HepG2 (cell line): ENCODE measurements around the gene FAM187B. TPM values are rescaled to one million over a fixed set of nuclear protein-coding genes. Genes with fewer than 3 reads are reported as not detected.

Experiments used
- DPF2 ChIP-seq: sonication (generic); formaldehyde crosslinking; IDR thresholded peaks from 2 replicates; pipeline ENCODE4 v1.4.0; 2020; ENCODE audit warnings: mild to moderate bottlenecking, low read depth, missing genetic modification reagents, borderline replicate concordance
- E2F5 ChIP-seq: sonication (generic); formaldehyde crosslinking; conservative IDR thresholded peaks from 2 replicates; pipeline ENCODE4 v1.4.0; 2020; ENCODE audit warnings: missing genetic modification reagents
- GATA4 ChIP-seq: sonication (generic); IDR thresholded peaks from 2 replicates; pipeline ENCODE4 v1.6.1; 2016; ENCODE audit warnings: antibody characterized with exemption, low read depth, borderline replicate concordance
- HOXA9 ChIP-seq: sonication (generic); formaldehyde crosslinking; IDR thresholded peaks from 2 replicates; pipeline ENCODE4 v1.8.1; 2022; ENCODE audit warnings: missing genetic modification reagents, mild to moderate bottlenecking, moderate library complexity, borderline replicate concordance
- IKZF4 ChIP-seq: sonication (generic); formaldehyde crosslinking; IDR thresholded peaks from 2 replicates; pipeline ENCODE4 v1.5.1; 2020; ENCODE audit warnings: borderline replicate concordance, mild to moderate bottlenecking, low read depth, missing genetic modification reagents; ENCODE audit errors: not compliant biosample characterization
- MBNL3 ChIP-seq: fragments of 250-450 bp; sonication (Bioruptor Pico); conservative IDR thresholded peaks from 2 replicates; pipeline ENCODE4 v1.8.0; 2022; ENCODE audit warnings: mild to moderate bottlenecking, inconsistent platforms
- MEF2D ChIP-seq: sonication (generic); formaldehyde crosslinking; IDR thresholded peaks from 2 replicates; pipeline ENCODE4 v1.5.1; 2020; ENCODE audit warnings: mild to moderate bottlenecking, missing genetic modification reagents
- NFYC ChIP-seq: IDR thresholded peaks from 2 replicates; pipeline ENCODE4 v1.6.1; 2016; ENCODE audit warnings: missing genetic modification reagents, missing compliant biosample characterization
- PBX3 ChIP-seq: sonication (generic); formaldehyde crosslinking; IDR thresholded peaks from 2 replicates; pipeline ENCODE4 v1.8.1; 2023; ENCODE audit warnings: missing genetic modification reagents, inconsistent platforms, borderline replicate concordance
- RAD51 ChIP-seq: fragments of 450-650 bp; IDR thresholded peaks from 2 replicates; pipeline ENCODE4 v1.6.1; 2016; ENCODE audit warnings: borderline replicate concordance
- SMARCC2 ChIP-seq: fragments of 450-650 bp; IDR thresholded peaks from 2 replicates; pipeline ENCODE4 v1.6.1; 2017; ENCODE audit warnings: antibody characterized with exemption, mild to moderate bottlenecking
- TAF1 ChIP-seq: sonication (generic); formaldehyde crosslinking; IDR thresholded peaks from 2 replicates; pipeline ENCODE4 v1.4.0; 2020; ENCODE audit warnings: missing genetic modification reagents
- TBX2 ChIP-seq: sonication (generic); formaldehyde crosslinking; IDR thresholded peaks from 2 replicates; pipeline ENCODE4 v1.5.0; 2020; ENCODE audit warnings: missing genetic modification reagents, mild to moderate bottlenecking, borderline replicate concordance
- ZFAT ChIP-seq: sonication (generic); formaldehyde crosslinking; conservative IDR thresholded peaks from 2 replicates; pipeline ENCODE4 v1.8.1; 2023; ENCODE audit warnings: missing genetic modification reagents, inconsistent platforms
- ZNF274 ChIP-seq: sonication (generic); formaldehyde crosslinking; IDR thresholded peaks from 2 replicates; pipeline ENCODE4 v1.5.1; 2020; ENCODE audit warnings: mild to moderate bottlenecking, missing genetic modification reagents
- ZNF382 ChIP-seq: sonication (generic); formaldehyde crosslinking; IDR thresholded peaks from 2 replicates; pipeline ENCODE4 v1.5.0; 2020; ENCODE audit warnings: missing genetic modification reagents, mild to moderate bottlenecking, borderline replicate concordance
- ZNF777 ChIP-seq: sonication (generic); formaldehyde crosslinking; IDR thresholded peaks from 2 replicates; pipeline ENCODE4 v1.4.0; 2020; ENCODE audit warnings: missing genetic modification reagents
- ZNF780A ChIP-seq: sonication (generic); formaldehyde crosslinking; IDR thresholded peaks from 2 replicates; pipeline ENCODE4 v1.8.0; 2022; ENCODE audit warnings: mild to moderate bottlenecking, missing genetic modification reagents, moderate library complexity
- ZNF878 ChIP-seq: sonication (generic); formaldehyde crosslinking; IDR thresholded peaks from 2 replicates; pipeline ENCODE4 v1.8.1; 2023; ENCODE audit warnings: mild to moderate bottlenecking, missing genetic modification reagents, moderate library complexity
- polyA plus RNA-seq, 8 experiments: library from polyadenylated mRNA; depleted of rRNA in 3 of 8; stranded (reverse) in 7 of 8; unstranded in 1 of 8; fragments of >200 nt; fragmentation: Illumina TruSeq in 4 of 8; extraction: Trizol in 4 of 8; gene quantifications; 2 replicates each; pipeline versions ENCODE4 v1.2.1 to v1.2.3, GENCODE V29; 2011 to 2016; ENCODE audit warnings: low read depth in 4 of 8, missing spikeins in 1 of 8, mixed read lengths in 1 of 8; ENCODE audit not compliant: insufficient read depth in 1 of 8
- total RNA-seq, 5 experiments: library from RNA; depleted of rRNA; stranded (reverse); fragments of >200 nt; fragmentation: Illumina TruSeq; extraction: Trizol; gene quantifications; 2 replicates each; pipeline ENCODE4 v1.2.3, GENCODE V29; 2016; ENCODE audit warnings: low read depth in 1 of 5
- TF ChIP-seq, protein P1 (sequence below): IDR thresholded peaks from 2 replicates; pipeline ENCODE4 v1.6.1; 2012; ENCODE audit warnings: low read depth, low read length, improper control_type of control experiment
- TF ChIP-seq, protein P2 (sequence below): sonication (generic); formaldehyde crosslinking; IDR thresholded peaks from 2 replicates; pipeline ENCODE4 v1.4.0; 2020; ENCODE audit warnings: missing genetic modification reagents

FAM187B gene
- total and polyA plus RNA-seq, 2 of the 13 experiments (the other 11 are each of a cell fraction or from before 2014, with no cell fraction given) = not detected

GRCh38 chr19:35248310-35249145, 20.0 kb upstream of the FAM187B start, which contains the start of gene LSR (continued):
- no peak; the same call in 1 of the 2 replicates for TF ChIP-seq PBX3 (CRISPR knock-in tag)
- no peak for TF ChIP-seq ZFAT (CRISPR knock-in tag)
- TF ChIP-seq MEF2D (CRISPR knock-in tag) = peak; percentile 17
- no peak for TF ChIP-seq ZNF382 (CRISPR knock-in tag)
- TF ChIP-seq HOXA9 (CRISPR knock-in tag) = peak; percentile 68
- TF ChIP-seq ZNF878 (CRISPR knock-in tag) = peak; percentile 70; the same call in 1 of the 2 replicates
- peak; percentile 99 for TF ChIP-seq ZNF777 (CRISPR knock-in tag)
- TF ChIP-seq TAF1 = peak; percentile 97
- TF ChIP-seq, protein P1, sequence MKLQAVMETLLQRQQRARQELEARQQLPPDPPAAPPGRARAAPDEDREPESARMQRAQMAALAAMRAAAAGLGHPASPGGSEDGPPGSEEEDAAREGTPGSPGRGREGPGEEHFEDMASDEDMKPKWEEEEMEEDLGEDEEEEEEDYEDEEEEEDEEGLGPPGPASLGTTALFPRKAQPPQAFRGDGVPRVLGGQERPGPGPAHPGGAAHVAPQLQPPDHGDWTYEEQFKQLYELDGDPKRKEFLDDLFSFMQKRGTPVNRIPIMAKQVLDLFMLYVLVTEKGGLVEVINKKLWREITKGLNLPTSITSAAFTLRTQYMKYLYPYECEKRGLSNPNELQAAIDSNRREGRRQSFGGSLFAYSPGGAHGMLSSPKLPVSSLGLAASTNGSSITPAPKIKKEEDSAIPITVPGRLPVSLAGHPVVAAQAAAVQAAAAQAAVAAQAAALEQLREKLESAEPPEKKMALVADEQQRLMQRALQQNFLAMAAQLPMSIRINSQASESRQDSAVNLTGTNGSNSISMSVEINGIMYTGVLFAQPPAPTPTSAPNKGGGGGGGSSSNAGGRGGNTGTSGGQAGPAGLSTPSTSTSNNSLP = no peak
- no peak for TF ChIP-seq SMARCC2
- peak; percentile 81; the same call in 1 of the 2 replicates for TF ChIP-seq TBX2 (CRISPR knock-in tag)
- TF ChIP-seq ZNF780A (CRISPR knock-in tag) = peak; percentile 75; the same call in 1 of the 2 replicates
- peak; percentile 88 for TF ChIP-seq GATA4
- TF ChIP-seq MBNL3 (CRISPR knock-in tag) = no peak
- TF ChIP-seq E2F5 = peak; percentile 69; the same call in 1 of the 2 replicates
- no peak for TF ChIP-seq DPF2 (CRISPR knock-in tag)
- TF ChIP-seq, protein P2, sequence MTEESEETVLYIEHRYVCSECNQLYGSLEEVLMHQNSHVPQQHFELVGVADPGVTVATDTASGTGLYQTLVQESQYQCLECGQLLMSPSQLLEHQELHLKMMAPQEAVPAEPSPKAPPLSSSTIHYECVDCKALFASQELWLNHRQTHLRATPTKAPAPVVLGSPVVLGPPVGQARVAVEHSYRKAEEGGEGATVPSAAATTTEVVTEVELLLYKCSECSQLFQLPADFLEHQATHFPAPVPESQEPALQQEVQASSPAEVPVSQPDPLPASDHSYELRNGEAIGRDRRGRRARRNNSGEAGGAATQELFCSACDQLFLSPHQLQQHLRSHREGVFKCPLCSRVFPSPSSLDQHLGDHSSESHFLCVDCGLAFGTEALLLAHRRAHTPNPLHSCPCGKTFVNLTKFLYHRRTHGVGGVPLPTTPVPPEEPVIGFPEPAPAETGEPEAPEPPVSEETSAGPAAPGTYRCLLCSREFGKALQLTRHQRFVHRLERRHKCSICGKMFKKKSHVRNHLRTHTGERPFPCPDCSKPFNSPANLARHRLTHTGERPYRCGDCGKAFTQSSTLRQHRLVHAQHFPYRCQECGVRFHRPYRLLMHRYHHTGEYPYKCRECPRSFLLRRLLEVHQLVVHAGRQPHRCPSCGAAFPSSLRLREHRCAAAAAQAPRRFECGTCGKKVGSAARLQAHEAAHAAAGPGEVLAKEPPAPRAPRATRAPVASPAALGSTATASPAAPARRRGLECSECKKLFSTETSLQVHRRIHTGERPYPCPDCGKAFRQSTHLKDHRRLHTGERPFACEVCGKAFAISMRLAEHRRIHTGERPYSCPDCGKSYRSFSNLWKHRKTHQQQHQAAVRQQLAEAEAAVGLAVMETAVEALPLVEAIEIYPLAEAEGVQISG = peak; percentile 78
- TF ChIP-seq NFYC (CRISPR knock-in tag) = peak; percentile 29; the same call in 1 of the 2 replicates
- TF ChIP-seq IKZF4 (CRISPR knock-in tag) = peak; percentile 48
- no peak for TF ChIP-seq RAD51
- TF ChIP-seq ZNF274 = peak; percentile 69; the same call in 1 of the 2 replicates
